ENCODE data around the gene KAT7.

The KAT7 gene

GRCh38 chr17:49878931-49879904, 90.7 kb downstream of the KAT7 start:
- no peak for DNase-seq (ENCODE audit: extremely low spot score)
- TF ChIP-seq CTCF (IDR thresholded peaks at IDR 0.05; ENCODE audit: control extremely low read depth, extremely low read depth, low read depth, missing control alignments), result no peak
- ChIA-PET POLR2A (no interaction called here), CTCF (interaction anchor here (0.9 to 7.6 kb wide), 8 partner anchors 14 to 195 kb away, joined by 3 to 100 read pairs (median 6); partner anchors contain the start of gene DLX3)

- TF ChIP-seq CTCF (IDR thresholded peaks at IDR 0.05; ENCODE audit: control extremely low read depth, extremely low read depth, low read depth, missing control alignments), result peak; percentile 87
- CTCF ChIA-PET, result interaction anchor here (0.7 to 7.6 kb wide), 27 partner anchors 9 to 373 kb away, joined by 3 to 100 read pairs (median 4); partner anchors contain the start of gene DLX3
- DNase-seq (ENCODE audit: extremely low spot score), result peak; percentile 93
- POLR2A ChIA-PET, result no interaction called here
These were observed 92.0 kb downstream of the KAT7 start for GRCh38 chr17:49880291-49881053.

GRCh38 chr17:49881054-49881402, 92.5 kb downstream of the KAT7 start:
- POLR2A ChIA-PET, result no interaction called here
- no peak for TF ChIP-seq CTCF (IDR thresholded peaks at IDR 0.05; ENCODE audit: control extremely low read depth, extremely low read depth, low read depth, missing control alignments)
- DNase-seq (ENCODE audit: extremely low spot score), result no peak
- CTCF ChIA-PET, result interaction anchor here (0.7 to 7.6 kb wide), 23 partner anchors 8 to 373 kb away, joined by 3 to 100 read pairs (median 4); partner anchors contain the start of gene DLX3

GRCh38 chr17:49882434-49882833, 94.0 kb downstream of the KAT7 start:
- DNase-seq (ENCODE audit: extremely low spot score), result no peak
- POLR2A ChIA-PET, result no interaction called here
- CTCF ChIA-PET, result interaction anchor here (0.9 to 1.4 kb wide), 3 partner anchors 21 to 307 kb away, joined by 3 to 4 read pairs (median 3); partner anchors contain the start of genes NXPH3 and PDK2
- no peak for TF ChIP-seq CTCF (IDR thresholded peaks at IDR 0.05; ENCODE audit: control extremely low read depth, extremely low read depth, low read depth, missing control alignments)

Measured in GM10248 (cell line).